Lower lobe of right lung (tissue), 2 donors: ENCODE results near the gene RAP1A. TPM values are rescaled to one million over a fixed set of nuclear protein-coding genes. Genes with fewer than 3 reads are reported as not detected.

Experiments
- ATAC-seq, 2 donors: fragments of 200-7000 bp; cut with Tn5 transposase; one replicate each; pipeline ENCODE4 v1.9.1; 2020 to 2022; ENCODE audit warnings: mild to moderate bottlenecking in 2 of 2, moderate library complexity in 2 of 2
- DNase-seq: peaks from one replicate; pipeline ENCODE4 v3.0.0-alpha.2; 2020
- H3K27ac ChIP-seq: fragments of 200-600 bp; one replicate; pipeline ENCODE4 v1.8.0; 2022
- H3K27me3 ChIP-seq: fragments of 200-600 bp; one replicate; pipeline ENCODE4 v1.8.0; 2022; ENCODE audit warnings: low read depth
- H3K36me3 ChIP-seq: fragments of 200-600 bp; one replicate; pipeline ENCODE4 v1.8.0; 2022; ENCODE audit warnings: mild to moderate bottlenecking
- H3K4me1 ChIP-seq: fragments of 200-600 bp; one replicate; pipeline ENCODE4 v1.8.0; 2022
- H3K4me3 ChIP-seq: fragments of 200-600 bp; one replicate; pipeline ENCODE4 v1.8.0; 2022; ENCODE audit warnings: mild to moderate bottlenecking
- H3K9me3 ChIP-seq: fragments of 200-600 bp; one replicate; pipeline ENCODE4 v1.8.0; 2022
- CTCF ChIP-seq: fragments of 200-600 bp; IDR thresholded peaks from one replicate; pipeline ENCODE4 v1.8.0; 2022; ENCODE audit warnings: antibody characterized with exemption, mild to moderate bottlenecking
- intact Hi-C: fragments of 100-400 bp; cut with DNase I; formaldehyde crosslinking; loops from one replicate; pipeline ENCODE4 v1.11.0; 2022
- long read RNA-seq: library from polyadenylated mRNA; unstranded; transcript quantifications from one replicate; pipeline ENCODE4 v2.0.0, GENCODE V29; 2021
- total RNA-seq: library from RNA; stranded (reverse); fragmentation: NEBNext Ultra II Directional; extraction: Animal tissue kit (Norgen Biotek cat#: 25700); gene quantifications from one replicate; pipeline ENCODE4 v1.2.1, GENCODE V29; 2021
- donor health status: DM: no; HTN: yes; CAD: no; lungs with severe emphysema.

RAP1A gene
- 134 TPM for total RNA-seq
- long read RNA-seq, full-length matches to known transcripts: 81 of 123 reads
- long read RNA-seq, partial matches to known transcripts: 8 of 123 reads
- long read RNA-seq, other reads (novel, unspliced or antisense): 34 of 123 reads

DNA sequence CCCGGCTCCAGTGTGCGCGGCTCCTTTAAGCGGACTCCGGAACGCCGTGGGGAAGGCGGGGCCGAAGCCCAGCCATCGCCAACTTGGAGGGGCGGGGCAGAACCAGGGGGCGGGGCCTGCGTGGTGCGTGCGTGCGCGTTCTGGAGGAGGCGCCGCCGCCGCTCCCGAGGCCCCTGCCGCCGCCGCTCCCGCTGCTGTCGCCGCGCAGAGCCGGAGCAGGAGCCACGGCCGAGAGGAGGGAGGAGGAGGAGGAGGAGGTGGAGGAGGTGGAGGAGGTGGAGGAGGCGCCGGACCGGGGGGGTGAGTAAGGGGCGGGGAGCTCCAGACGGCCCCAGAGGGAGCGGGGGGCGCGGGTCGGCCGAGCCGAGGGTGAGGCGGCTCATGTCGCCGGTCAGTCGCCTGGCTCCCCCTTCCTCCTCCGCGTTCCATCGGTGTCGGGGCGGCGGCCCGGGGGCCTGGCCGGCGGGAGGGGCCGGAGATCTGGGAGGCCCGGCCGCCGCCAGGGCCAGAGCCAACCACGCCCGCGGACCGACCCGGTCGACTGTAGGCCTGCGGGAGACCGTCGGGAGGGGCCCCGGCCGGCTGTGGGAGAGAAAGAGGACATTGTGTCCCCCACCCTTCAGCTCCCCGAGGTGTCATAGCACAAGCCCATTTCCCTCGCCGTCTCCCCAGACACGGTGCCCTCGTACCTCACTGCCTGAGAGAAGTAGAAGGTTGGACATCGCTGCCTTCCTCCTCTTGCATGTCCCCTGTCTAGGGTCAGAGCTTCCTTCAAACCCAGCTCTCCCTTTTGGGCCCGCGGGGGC is at the start of gene RAP1A:
Gene RAP1A, plus strand, starts transcription at position 155 of the 806 bp plus-strand sequence. CDS start 71,572 bp downstream, outside the sequence.
- ATAC-seq (peak; percentile 97 to 98), DNase-seq (peak; percentile 96)
- Histone ChIP-seq H3K27me3 (no peaks in the 10 kb centered on the region), H3K4me3 (peak within 1 kb of the TSS; percentile 85), H3K36me3 (no peaks in the 10 kb centered on the region), H3K4me1 (peaks cover 60% of the 10 kb centered on the region), H3K9me3 (no peaks in the 10 kb centered on the region), H3K27ac (peak within 1 kb of the TSS; percentile 93)
- no peak for TF ChIP-seq CTCF
- intact Hi-C loops: no loop called here

DNA sequence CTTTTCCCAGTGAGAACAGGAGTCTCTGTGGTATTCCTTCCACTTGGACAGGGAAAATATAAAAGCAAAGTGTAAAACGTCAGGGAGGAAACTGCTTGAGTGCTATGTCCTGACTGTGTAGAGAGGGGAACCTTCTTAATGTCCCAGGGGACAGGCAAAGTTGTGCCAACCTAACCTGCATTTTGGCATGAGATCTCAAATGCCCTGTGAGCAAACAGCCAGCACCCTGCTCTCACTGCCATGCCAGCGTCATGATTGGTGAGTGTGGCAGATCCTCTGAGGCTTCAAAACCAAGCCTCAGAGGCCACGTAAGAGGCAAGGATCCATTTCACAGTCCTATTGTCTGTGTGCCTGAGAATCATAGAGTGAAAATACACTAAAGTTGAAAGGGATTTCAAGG is 49.7 kb upstream of the RAP1A start:
- no peak overlapping the region for H3K4me3 ChIP-seq
- intact Hi-C loops: no loop called here
- H3K27me3 ChIP-seq: no peaks in the 10 kb centered on the region
- DNase-seq (no peak), ATAC-seq (no peak)
- no peaks in the 10 kb centered on the region for H3K36me3 ChIP-seq
- no peak overlapping the region for H3K27ac ChIP-seq
- TF ChIP-seq CTCF: no peak
- peaks cover 15% of the 10 kb centered on the region for H3K4me1 ChIP-seq
- H3K9me3 ChIP-seq: no peaks in the 10 kb centered on the region

- Histone ChIP-seq H3K27me3 (no peaks in the 10 kb centered on the region), H3K27ac (no peak overlapping the region), H3K4me3 (no peak overlapping the region), H3K4me1 (peaks cover 15% of the 10 kb centered on the region), H3K9me3 (no peaks in the 10 kb centered on the region), H3K36me3 (no peaks in the 10 kb centered on the region)
- ATAC-seq: peak in 1 of 2 donors; percentile 65
- TF ChIP-seq CTCF: peak; percentile 39
- no peak for DNase-seq
- intact Hi-C loops: no loop called here
These were observed 48.8 kb upstream of the RAP1A start for GRCh38 chr1:111570781-111571181.

DNA sequence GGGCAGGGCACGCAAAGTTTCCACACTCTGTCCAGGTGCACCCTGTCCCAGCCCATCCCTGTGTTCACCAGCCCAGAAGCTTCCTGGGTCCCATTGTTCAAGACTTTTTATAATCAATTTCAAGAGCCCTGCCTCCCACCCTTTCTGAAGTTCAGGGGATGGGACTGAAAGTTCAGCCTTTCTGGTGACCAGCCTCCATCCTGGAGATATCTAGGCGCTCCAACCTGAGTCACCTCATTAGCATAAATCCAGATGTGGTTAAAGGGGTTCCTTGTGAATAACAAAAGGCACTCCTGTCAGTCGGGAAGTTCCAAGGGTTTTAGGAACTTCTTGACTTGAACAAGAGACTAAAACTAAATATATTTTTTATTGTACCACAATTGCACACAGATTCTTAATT is 48.4 kb upstream of the RAP1A start:
- Histone ChIP-seq H3K36me3 (no peaks in the 10 kb centered on the region), H3K4me3 (no peak overlapping the region), H3K27me3 (no peaks in the 10 kb centered on the region), H3K27ac (no peak overlapping the region), H3K9me3 (no peaks in the 10 kb centered on the region), H3K4me1 (peaks cover 15% of the 10 kb centered on the region)
- TF ChIP-seq CTCF: no peak
- no peak for DNase-seq
- ATAC-seq: no peak
- intact Hi-C loops: no loop called here

GRCh38 chr1:111571987-111572386 is 47.6 kb upstream of the RAP1A start:
- intact Hi-C loops: no loop called here
- ATAC-seq (peak; percentile 43 to 50), DNase-seq (no peak)
- Histone ChIP-seq H3K27ac (no peak overlapping the region), H3K27me3 (no peaks in the 10 kb centered on the region), H3K36me3 (no peaks in the 10 kb centered on the region), H3K9me3 (no peaks in the 10 kb centered on the region), H3K4me3 (no peak overlapping the region), H3K4me1 (peaks cover 15% of the 10 kb centered on the region)
- TF ChIP-seq CTCF: no peak
